Heart left ventricle (tissue), 13 donors: ENCODE results near the gene HAO2.

Experiments
- POLR2A ChIP-seq, 2 donors: fragments of 450-650 bp; IDR thresholded peaks; one replicate each; pipeline ENCODE4 v1.6.1; 2017; ENCODE audit warnings: antibody characterized with exemption in 2 of 2, mild to moderate bottlenecking in 2 of 2, moderate library complexity in 2 of 2
- TF ChIP-seq, protein P1 (sequence below), 12 donors: fragments of 200-600 bp; sonication (generic) in 4 of 12; IDR thresholded peaks; one replicate each; pipeline versions ENCODE4 v1.5.0 to v1.8.0; 2018 to 2022; ENCODE audit warnings: antibody characterized with exemption in 12 of 12, mild to moderate bottlenecking in 5 of 12
- donor health status: ischemic (EF 13 %, LVEDD 7.1; RV severe dilation, severe dysfunction).
- donor health status: DM: no; HTN: yes; CAD: no.
- donor health status: DM: no; HTN: no; CAD: no.
- donor health status: ischemic (EF 25% LVEDD 6.9; RV normal size, moderate dysfunction).
- donor health status: ischemic (EF 25% LVEDD 5.7; RV mildly dilated, moderate dysfunction).
- donor health status: ischemic (EF 35%, LVEDD 5.7; RV mildly dilated, moderate dysfunction).
- donor health status: nonischemic (EF 11% LVEDD 7.7; RV severe dilation, severe dysfunction).
- donor health status: DM: yes; HTN: yes; CAD: no.
- donor health status: PGD.
- donor health status: ischemic (EF 29% LVEDD 5.4; RV normal size, mild dysfunction).
- donor health status: nonischemic (EF 23%, LVEDD 6.1; RV moderate dilation, normal function).

DNA sequence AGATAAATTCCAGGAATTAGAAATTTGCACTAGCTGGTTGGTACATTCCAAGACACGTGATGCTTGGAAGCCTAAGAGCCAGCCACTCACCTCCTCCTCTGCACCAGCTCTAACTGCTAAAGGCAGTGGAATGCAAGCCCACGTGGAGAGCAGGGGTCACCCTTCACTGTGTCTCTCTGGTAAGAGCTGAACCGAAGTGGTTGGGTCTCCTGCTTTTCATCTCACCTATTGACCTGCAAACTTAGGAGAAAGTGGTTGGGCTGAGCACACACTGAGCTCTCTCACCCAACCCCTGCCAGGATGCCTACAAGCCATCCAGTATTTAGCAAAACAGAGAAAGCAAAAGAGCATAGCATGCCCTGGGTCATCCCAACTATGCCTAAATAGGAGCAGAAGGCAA is 19.3 kb downstream of the HAO2 start:
- TF ChIP-seq, protein P1, sequence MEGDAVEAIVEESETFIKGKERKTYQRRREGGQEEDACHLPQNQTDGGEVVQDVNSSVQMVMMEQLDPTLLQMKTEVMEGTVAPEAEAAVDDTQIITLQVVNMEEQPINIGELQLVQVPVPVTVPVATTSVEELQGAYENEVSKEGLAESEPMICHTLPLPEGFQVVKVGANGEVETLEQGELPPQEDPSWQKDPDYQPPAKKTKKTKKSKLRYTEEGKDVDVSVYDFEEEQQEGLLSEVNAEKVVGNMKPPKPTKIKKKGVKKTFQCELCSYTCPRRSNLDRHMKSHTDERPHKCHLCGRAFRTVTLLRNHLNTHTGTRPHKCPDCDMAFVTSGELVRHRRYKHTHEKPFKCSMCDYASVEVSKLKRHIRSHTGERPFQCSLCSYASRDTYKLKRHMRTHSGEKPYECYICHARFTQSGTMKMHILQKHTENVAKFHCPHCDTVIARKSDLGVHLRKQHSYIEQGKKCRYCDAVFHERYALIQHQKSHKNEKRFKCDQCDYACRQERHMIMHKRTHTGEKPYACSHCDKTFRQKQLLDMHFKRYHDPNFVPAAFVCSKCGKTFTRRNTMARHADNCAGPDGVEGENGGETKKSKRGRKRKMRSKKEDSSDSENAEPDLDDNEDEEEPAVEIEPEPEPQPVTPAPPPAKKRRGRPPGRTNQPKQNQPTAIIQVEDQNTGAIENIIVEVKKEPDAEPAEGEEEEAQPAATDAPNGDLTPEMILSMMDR (IDR thresholded peaks at IDR 0.05), result no peak
- no peak for TF ChIP-seq POLR2A (IDR thresholded peaks at IDR 0.05)
